HepG2 (cell line): ENCODE results near the gene HABP4. TPM values are rescaled to one million over a fixed set of nuclear protein-coding genes. Genes with fewer than 3 reads are reported as not detected.
A peak's percentile ranks its signal among the peaks of the same experiment; 100 is the strongest.

Source experiments
- ATAC-seq: fragments of 200-7000 bp; cut with Tn5 transposase; 3 replicates; pipeline ENCODE4 v1.9.1; 2020; ENCODE audit warnings: mild to moderate bottlenecking, moderate library complexity
- BruUV-seq: library from RNA; stranded (reverse); fragments of 400-500 nt; replicated peaks from 2 replicates; lab custom pipeline; 2021; lab: Mats Ljungman, UMichigan
- CTCF ChIA-PET: fragments of 300-600 bp; formaldehyde crosslinking; extraction: SDS; loops from one replicate; lab custom pipeline; 2021; ENCODE audit warnings: low total read pairs, inconsistent platforms, low intra/inter-chr PET ratio; lab: Yijun Ruan, JAX
- POLR2A ChIA-PET: fragments of 350-600 bp; sonication (Branson Sonifier 250); formaldehyde crosslinking; loops from one replicate; lab custom pipeline; 2020; ENCODE audit warnings: antibody characterized with exemption, inconsistent platforms; lab: Yijun Ruan, JAX
- DNase-seq: peaks from one replicate; pipeline ENCODE4 v3.0.0-alpha.2; 2015; ENCODE audit warnings: low spot score
- FAIRE-seq: peaks from 3 replicates; lab custom pipeline; 2011; peaks lifted over from hg19 to GRCh38; lab: Jason Lieb, UNC
- H2AFZ ChIP-seq: one replicate; pipeline ENCODE4 v1.6.1; 2011; ENCODE audit warnings: low read length, inconsistent platforms
- H3K27ac ChIP-seq: fragments of 300-600 bp; 3 replicates; pipeline ENCODE4 v1.8.0; 2011; ENCODE audit warnings: mixed run types, mild to moderate bottlenecking, mixed read lengths, low read length, inconsistent platforms; ENCODE audit not compliant: insufficient read depth; ENCODE audit errors: extremely low read length
- H3K27me3 ChIP-seq, 2 experiments: fragments of 200-600 bp in 1 of 2; 2 replicates in 1 of 2; 3 replicates in 1 of 2; pipeline versions ENCODE4 v1.6.0 to v1.8.0; 2011; ENCODE audit warnings: low read length in 2 of 2, mild to moderate bottlenecking in 2 of 2, moderate library complexity in 2 of 2, inconsistent platforms in 1 of 2; ENCODE audit not compliant: insufficient read depth in 2 of 2, control insufficient read depth in 1 of 2
- H3K36me3 ChIP-seq, 2 experiments: fragments of 200-600 bp in 1 of 2; replicated peaks in 1 of 2; 2 replicates in 1 of 2; 3 replicates in 1 of 2; pipeline versions ENCODE4 v1.5.1 to v1.8.0; 2011; ENCODE audit warnings: low read length in 2 of 2, inconsistent platforms in 1 of 2; ENCODE audit not compliant: insufficient read depth in 2 of 2, control insufficient read depth in 1 of 2
- H3K4me1 ChIP-seq: 2 replicates; pipeline ENCODE4 v1.5.1; 2012; ENCODE audit warnings: low read length, inconsistent platforms; ENCODE audit not compliant: insufficient read depth
- H3K4me2 ChIP-seq: 2 replicates; pipeline ENCODE4 v1.6.0; 2011; ENCODE audit warnings: low read depth, low read length, inconsistent platforms
- H3K4me3 ChIP-seq, 3 experiments: fragments of 200-600 bp in 1 of 3; sonication (generic), shearing (Covaris generic) in 1 of 3; replicated peaks in 1 of 3; 2 replicates each; pipeline ENCODE4 v1.5.1; 2011 to 2016; ENCODE audit warnings: low read length in 3 of 3, inconsistent platforms in 2 of 3, low read depth in 2 of 3, mild to moderate bottlenecking in 2 of 3, control low read depth in 1 of 3, mixed read lengths in 1 of 3; ENCODE audit not compliant: insufficient read depth in 1 of 3
- H3K79me2 ChIP-seq: one replicate; pipeline ENCODE4 v1.6.1; 2011; ENCODE audit warnings: low read length, inconsistent platforms; ENCODE audit not compliant: insufficient read depth
- H3K9ac ChIP-seq: 2 replicates; pipeline ENCODE4 v1.6.0; 2011; ENCODE audit warnings: mild to moderate bottlenecking, low read depth, low read length, inconsistent platforms; ENCODE audit not compliant: insufficient read depth
- H3K9me3 ChIP-seq: 2 replicates; pipeline ENCODE4 v1.5.1; 2012; ENCODE audit warnings: mild to moderate bottlenecking, low read length
- H4K20me1 ChIP-seq: 2 replicates; pipeline ENCODE4 v1.6.0; 2011; ENCODE audit warnings: inconsistent platforms, mild to moderate bottlenecking, low read length, moderate library complexity; ENCODE audit not compliant: insufficient read depth
- EEA1 ChIP-seq: sonication (generic); formaldehyde crosslinking; IDR thresholded peaks from 2 replicates; pipeline ENCODE4 v1.5.1; 2020; ENCODE audit warnings: mild to moderate bottlenecking, missing genetic modification reagents, borderline replicate concordance
- MYNN ChIP-seq: sonication (generic); formaldehyde crosslinking; IDR thresholded peaks from 2 replicates; pipeline ENCODE4 v1.4.0; 2020; ENCODE audit warnings: mild to moderate bottlenecking, low read depth, missing genetic modification reagents
- SATB2 ChIP-seq: sonication (generic); formaldehyde crosslinking; IDR thresholded peaks from 2 replicates; pipeline ENCODE4 v1.5.0; 2020; ENCODE audit warnings: missing genetic modification reagents
- ZBTB1 ChIP-seq: sonication (generic); formaldehyde crosslinking; IDR thresholded peaks from 2 replicates; pipeline ENCODE4 v1.4.0; 2020; ENCODE audit warnings: missing genetic modification reagents, borderline replicate concordance
- ZNF292 ChIP-seq: sonication (generic); formaldehyde crosslinking; IDR thresholded peaks from 2 replicates; pipeline ENCODE4 v1.8.1; 2022; ENCODE audit warnings: mild to moderate bottlenecking, low read depth, missing genetic modification reagents, borderline replicate concordance
- ZNF644 ChIP-seq: IDR thresholded peaks from 2 replicates; pipeline ENCODE4 v1.6.1; 2016; ENCODE audit warnings: low read depth
- WGBS: methylation state at CpG from one replicate; pipeline ENCODE4 v1.1.6; 2017; ENCODE audit warnings: low lambda C conversion rate; 5-methylcytosine and 5-hydroxymethylcytosine counted together
- in situ Hi-C: cut with HindIII; loops from 2 replicates; pipeline ENCODE4 v1.10.0; 2017; ENCODE audit warnings: low pct_unique_long_range_greater_than_20kb; ENCODE audit not compliant: extremely low pct_ligation_motif_present
- intact Hi-C: fragments of 100-400 bp; cut with micrococcal nuclease; formaldehyde crosslinking; loops from one replicate; pipeline ENCODE4 v1.10.0; 2022; ENCODE audit not compliant: unreplicated experiment
- polyA plus RNA-seq, 8 experiments: library from polyadenylated mRNA; depleted of rRNA in 3 of 8; stranded (reverse) in 7 of 8; unstranded in 1 of 8; fragments of >200 nt; fragmentation: Illumina TruSeq in 4 of 8; extraction: Trizol in 4 of 8; gene quantifications; 2 replicates each; pipeline versions ENCODE4 v1.2.1 to v1.2.3, GENCODE V29; 2011 to 2016; ENCODE audit warnings: low read depth in 4 of 8, missing spikeins in 1 of 8, mixed read lengths in 1 of 8; ENCODE audit not compliant: insufficient read depth in 1 of 8
- total RNA-seq, 5 experiments: library from RNA; depleted of rRNA; stranded (reverse); fragments of >200 nt; fragmentation: Illumina TruSeq; extraction: Trizol; gene quantifications; 2 replicates each; pipeline ENCODE4 v1.2.3, GENCODE V29; 2016; ENCODE audit warnings: low read depth in 1 of 5
- TF ChIP-seq, protein P1 (sequence below): sonication (generic); formaldehyde crosslinking; IDR thresholded peaks from 2 replicates; pipeline ENCODE4 v1.9.0; 2022; ENCODE audit warnings: missing genetic modification reagents, mild to moderate bottlenecking, borderline replicate concordance
- TF ChIP-seq, protein P2 (sequence below): sonication (generic); formaldehyde crosslinking; IDR thresholded peaks from 2 replicates; pipeline ENCODE4 v1.5.0; 2020; ENCODE audit warnings: mild to moderate bottlenecking, missing genetic modification reagents, moderate library complexity
- TF ChIP-seq, protein P3 (sequence below): sonication (generic); formaldehyde crosslinking; IDR thresholded peaks from 2 replicates; pipeline ENCODE4 v1.9.0; 2021; ENCODE audit warnings: missing genetic modification reagents, borderline replicate concordance

HABP4 gene
- total and polyA plus RNA-seq, 2 of the 13 experiments (the other 11 are each of a cell fraction or from before 2014, with no cell fraction given): 14.3 to 26.6 TPM

DNA sequence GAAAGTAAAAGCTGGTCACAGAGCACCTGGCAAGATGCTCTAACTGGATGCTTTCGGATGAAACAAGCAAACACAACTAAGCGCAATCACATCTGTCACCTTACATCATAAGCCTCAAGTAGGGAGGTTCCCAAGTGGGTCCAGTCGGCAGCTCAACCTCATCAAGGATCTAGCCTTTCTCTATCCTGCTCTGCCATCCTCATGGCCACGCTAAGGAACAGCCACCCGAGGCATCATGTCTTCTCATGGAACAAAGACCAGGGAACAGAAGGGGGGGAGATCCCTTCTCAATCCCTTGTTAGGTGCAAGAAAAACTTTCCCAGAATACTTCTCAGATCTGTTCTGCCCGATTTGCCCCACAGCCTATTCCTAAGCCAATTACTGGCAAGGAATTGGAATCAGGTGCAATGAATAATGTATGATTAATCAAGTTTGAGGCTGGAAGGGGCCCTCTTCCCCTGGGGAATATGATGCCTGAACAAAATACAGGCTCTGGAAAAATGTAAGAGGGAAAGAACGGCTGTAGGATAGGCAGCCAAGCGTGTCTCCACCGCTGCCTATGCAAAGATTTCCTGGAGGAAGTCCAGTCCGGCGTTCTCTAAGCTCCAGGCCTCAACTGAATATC lies 1.3 kb upstream of the HABP4 start:
- Histone ChIP-seq H3K4me3 (peak overlapping the region in 2 of 3 experiments; percentile 61 to 97; a peak in 2 of 6 replicates), H3K79me2 (peaks cover 31% of the 10 kb centered on the region), H4K20me1 (peaks cover 16% of the 10 kb centered on the region; the same call in 1 of the 2 replicates), H3K4me1 (peaks cover 41% of the 10 kb centered on the region), H3K36me3 (no peaks in the 10 kb centered on the region), H3K27ac (no peak overlapping the region), H3K9ac (no peak overlapping the region), H2AFZ (no peak overlapping the region), H3K4me2 (peak overlapping the region; percentile 99), H3K9me3 (no peaks in the 10 kb centered on the region), H3K27me3 (no peaks in the 10 kb centered on the region; a peak in 1 of 5 replicates)
- intact Hi-C loops: loop anchor here (2.0 kb wide), 1 partner anchor 64 kb away; no protein-coding TSS in a partner anchor
- ATAC-seq: no peak
- 64% methylated on average over 11 of the region's 11 CpGs for WGBS
- no TSS peak for BruUV-seq
- in situ Hi-C loops: loop anchor here (10.0 kb wide), 1 partner anchor 206 kb away; the partner anchor contains the start of gene PRXL2C
- CTCF ChIA-PET: no interaction called here
- no peak for DNase-seq
- FAIRE-seq: no peak
- POLR2A ChIA-PET: interaction anchor here (1.7 to 2.2 kb wide), 3 partner anchors 8 to 25 kb away, joined by 5 to 8 read pairs (median 6); no protein-coding TSS in a partner anchor
- TF ChIP-seq ZBTB1 (no peak), MYNN (CRISPR knock-in tag) (no peak), SATB2 (CRISPR knock-in tag) (no peak), ZNF644 (CRISPR knock-in tag) (no peak), ZNF292 (CRISPR knock-in tag) (no peak), EEA1 (CRISPR knock-in tag) (no peak)
- TF ChIP-seq, protein P1, sequence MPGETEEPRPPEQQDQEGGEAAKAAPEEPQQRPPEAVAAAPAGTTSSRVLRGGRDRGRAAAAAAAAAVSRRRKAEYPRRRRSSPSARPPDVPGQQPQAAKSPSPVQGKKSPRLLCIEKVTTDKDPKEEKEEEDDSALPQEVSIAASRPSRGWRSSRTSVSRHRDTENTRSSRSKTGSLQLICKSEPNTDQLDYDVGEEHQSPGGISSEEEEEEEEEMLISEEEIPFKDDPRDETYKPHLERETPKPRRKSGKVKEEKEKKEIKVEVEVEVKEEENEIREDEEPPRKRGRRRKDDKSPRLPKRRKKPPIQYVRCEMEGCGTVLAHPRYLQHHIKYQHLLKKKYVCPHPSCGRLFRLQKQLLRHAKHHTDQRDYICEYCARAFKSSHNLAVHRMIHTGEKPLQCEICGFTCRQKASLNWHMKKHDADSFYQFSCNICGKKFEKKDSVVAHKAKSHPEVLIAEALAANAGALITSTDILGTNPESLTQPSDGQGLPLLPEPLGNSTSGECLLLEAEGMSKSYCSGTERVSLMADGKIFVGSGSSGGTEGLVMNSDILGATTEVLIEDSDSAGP (CRISPR knock-in tag): no peak
- TF ChIP-seq, protein P2, sequence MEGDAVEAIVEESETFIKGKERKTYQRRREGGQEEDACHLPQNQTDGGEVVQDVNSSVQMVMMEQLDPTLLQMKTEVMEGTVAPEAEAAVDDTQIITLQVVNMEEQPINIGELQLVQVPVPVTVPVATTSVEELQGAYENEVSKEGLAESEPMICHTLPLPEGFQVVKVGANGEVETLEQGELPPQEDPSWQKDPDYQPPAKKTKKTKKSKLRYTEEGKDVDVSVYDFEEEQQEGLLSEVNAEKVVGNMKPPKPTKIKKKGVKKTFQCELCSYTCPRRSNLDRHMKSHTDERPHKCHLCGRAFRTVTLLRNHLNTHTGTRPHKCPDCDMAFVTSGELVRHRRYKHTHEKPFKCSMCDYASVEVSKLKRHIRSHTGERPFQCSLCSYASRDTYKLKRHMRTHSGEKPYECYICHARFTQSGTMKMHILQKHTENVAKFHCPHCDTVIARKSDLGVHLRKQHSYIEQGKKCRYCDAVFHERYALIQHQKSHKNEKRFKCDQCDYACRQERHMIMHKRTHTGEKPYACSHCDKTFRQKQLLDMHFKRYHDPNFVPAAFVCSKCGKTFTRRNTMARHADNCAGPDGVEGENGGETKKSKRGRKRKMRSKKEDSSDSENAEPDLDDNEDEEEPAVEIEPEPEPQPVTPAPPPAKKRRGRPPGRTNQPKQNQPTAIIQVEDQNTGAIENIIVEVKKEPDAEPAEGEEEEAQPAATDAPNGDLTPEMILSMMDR (CRISPR knock-in tag): no peak
- TF ChIP-seq, protein P3, sequence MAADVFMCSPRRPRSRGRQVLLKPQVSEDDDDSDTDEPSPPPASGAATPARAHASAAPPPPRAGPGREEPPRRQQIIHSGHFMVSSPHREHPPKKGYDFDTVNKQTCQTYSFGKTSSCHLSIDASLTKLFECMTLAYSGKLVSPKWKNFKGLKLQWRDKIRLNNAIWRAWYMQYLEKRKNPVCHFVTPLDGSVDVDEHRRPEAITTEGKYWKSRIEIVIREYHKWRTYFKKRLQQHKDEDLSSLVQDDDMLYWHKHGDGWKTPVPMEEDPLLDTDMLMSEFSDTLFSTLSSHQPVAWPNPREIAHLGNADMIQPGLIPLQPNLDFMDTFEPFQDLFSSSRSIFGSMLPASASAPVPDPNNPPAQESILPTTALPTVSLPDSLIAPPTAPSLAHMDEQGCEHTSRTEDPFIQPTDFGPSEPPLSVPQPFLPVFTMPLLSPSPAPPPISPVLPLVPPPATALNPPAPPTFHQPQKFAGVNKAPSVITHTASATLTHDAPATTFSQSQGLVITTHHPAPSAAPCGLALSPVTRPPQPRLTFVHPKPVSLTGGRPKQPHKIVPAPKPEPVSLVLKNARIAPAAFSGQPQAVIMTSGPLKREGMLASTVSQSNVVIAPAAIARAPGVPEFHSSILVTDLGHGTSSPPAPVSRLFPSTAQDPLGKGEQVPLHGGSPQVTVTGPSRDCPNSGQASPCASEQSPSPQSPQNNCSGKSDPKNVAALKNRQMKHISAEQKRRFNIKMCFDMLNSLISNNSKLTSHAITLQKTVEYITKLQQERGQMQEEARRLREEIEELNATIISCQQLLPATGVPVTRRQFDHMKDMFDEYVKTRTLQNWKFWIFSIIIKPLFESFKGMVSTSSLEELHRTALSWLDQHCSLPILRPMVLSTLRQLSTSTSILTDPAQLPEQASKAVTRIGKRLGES: no peak
